Measurements from ENCODE around the gene SLC2A3. TPM values are rescaled to one million over a fixed set of nuclear protein-coding genes. Genes with fewer than 3 reads are reported as not detected.
A peak's percentile ranks its signal among the peaks of the same experiment; 100 is the strongest.
"Not testable (repeated sequence)": the region's sequence is repeated elsewhere in the genome, so short reads cannot be mapped to it uniquely, and the experiment has no call there.

The SLC2A3 gene
- total and polyA plus RNA-seq, 2 of the 13 experiments (the other 11 are each of a cell fraction or from before 2014, with no cell fraction given) = 39.3 to 580 TPM

- not testable (repeated sequence) for TF ChIP-seq CREB1, FOXA1 (IDR thresholded peaks at IDR 0.05)
- TF ChIP-seq CREB1 (CRISPR knock-in tag; IDR thresholded peaks at IDR 0.05) = peak; percentile 15; the same call in 1 of the 2 replicates
- peak; percentile 99 for TF ChIP-seq PITX1 (CRISPR knock-in tag; IDR thresholded peaks at IDR 0.05)
- TF ChIP-seq HOXA3 (CRISPR knock-in tag; IDR thresholded peaks at IDR 0.05) = 0 out of 2 replicates have a peak, but pooled peaks have one; percentile 29
- TF ChIP-seq THAP11 (CRISPR knock-in tag; IDR thresholded peaks at IDR 0.05) = 0 out of 2 replicates have a peak, but pooled peaks have one; percentile 35
- TF ChIP-seq MIXL1 (CRISPR knock-in tag; IDR thresholded peaks at IDR 0.05) = peak; percentile 78
- peak; percentile 92 for TF ChIP-seq RARA (CRISPR knock-in tag; IDR thresholded peaks at IDR 0.05)
- peak; percentile 77; the same call in 1 of the 2 replicates for TF ChIP-seq RXRA (CRISPR knock-in tag; IDR thresholded peaks at IDR 0.05)
- TF ChIP-seq RCOR2 (CRISPR knock-in tag; IDR thresholded peaks at IDR 0.05) = 0 out of 2 replicates have a peak, but pooled peaks have one; percentile 15
- TF ChIP-seq MED1 (CRISPR knock-in tag; IDR thresholded peaks at IDR 0.05) = peak; percentile 58
- peak; percentile 57; the same call in 1 of the 2 replicates for TF ChIP-seq SKIL (CRISPR knock-in tag; IDR thresholded peaks at IDR 0.05; ENCODE audit: borderline replicate concordance)
- peak; percentile 45; the same call in 1 of the 2 replicates for TF ChIP-seq TFAP4 (IDR thresholded peaks at IDR 0.05; ENCODE audit: borderline replicate concordance, low read depth)
- peak; percentile 85 for TF ChIP-seq FOXA1 (CRISPR knock-in tag; IDR thresholded peaks at IDR 0.05)
- TF ChIP-seq ZNF609 (CRISPR knock-in tag; IDR thresholded peaks at IDR 0.05; ENCODE audit: borderline replicate concordance) = 0 out of 2 replicates have a peak, but pooled peaks have one; percentile 19
- peak; percentile 62; the same call in 1 of the 2 replicates for TF ChIP-seq RERE (CRISPR knock-in tag; IDR thresholded peaks at IDR 0.05; ENCODE audit: low read depth)
- TF ChIP-seq GFI1 (CRISPR knock-in tag; IDR thresholded peaks at IDR 0.05; ENCODE audit: borderline replicate concordance) = peak; percentile 57; the same call in 1 of the 2 replicates
These were observed 30.3 kb downstream of the SLC2A3 start (continued) for GRCh38 chr12:7905600-7906125.
